GM20431 (cell line): ENCODE measurements around the gene FAM114A1.

Experiments
- in situ Hi-C: fragments of 300-500 bp; cut with MseI, MboI; formaldehyde crosslinking; loops from one replicate; pipeline ENCODE4 v1.15.0; 2020; ENCODE audit warnings: low sequenced_read_pairs; ENCODE audit not compliant: unreplicated experiment

Gene FAM114A1

DNA sequence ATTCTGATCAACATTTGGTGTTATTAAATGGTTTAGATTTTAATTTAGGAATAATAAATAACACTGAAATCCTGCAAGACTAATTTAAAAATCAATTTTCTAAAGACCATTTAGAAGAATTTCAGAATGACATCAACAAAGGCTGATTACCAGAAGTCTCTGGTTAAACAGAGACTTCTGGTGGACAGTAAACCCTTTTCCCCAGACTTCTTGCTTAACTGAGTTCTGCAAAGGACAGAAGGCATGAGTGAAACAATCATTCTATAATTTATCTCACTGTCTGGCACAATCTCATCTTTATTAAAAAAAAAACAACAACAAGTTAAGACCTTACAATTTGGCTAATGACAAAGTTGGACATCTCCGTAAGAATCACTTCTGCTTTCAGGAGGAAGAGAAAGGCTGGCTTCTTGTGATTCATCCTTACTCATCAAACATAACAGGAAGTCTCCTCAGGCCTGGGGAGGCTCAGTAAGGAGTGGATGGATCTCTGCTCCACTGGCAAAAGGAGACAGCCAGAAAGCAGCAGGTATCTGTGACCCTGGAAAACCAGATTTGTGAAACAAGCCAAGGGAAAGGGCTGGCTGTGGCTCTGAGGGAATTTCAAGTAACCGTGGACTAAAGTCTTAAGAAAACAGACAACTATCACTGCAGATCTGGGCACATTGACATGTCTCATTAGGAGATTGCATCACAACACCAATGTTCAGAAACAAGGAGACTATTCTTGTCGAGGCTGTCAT lies 10.1 kb upstream of the FAM114A1 start:
- in situ Hi-C loops = loop anchor here (25.0 kb wide), 1 partner anchor 95 kb away; no protein-coding TSS in a partner anchor

DNA sequence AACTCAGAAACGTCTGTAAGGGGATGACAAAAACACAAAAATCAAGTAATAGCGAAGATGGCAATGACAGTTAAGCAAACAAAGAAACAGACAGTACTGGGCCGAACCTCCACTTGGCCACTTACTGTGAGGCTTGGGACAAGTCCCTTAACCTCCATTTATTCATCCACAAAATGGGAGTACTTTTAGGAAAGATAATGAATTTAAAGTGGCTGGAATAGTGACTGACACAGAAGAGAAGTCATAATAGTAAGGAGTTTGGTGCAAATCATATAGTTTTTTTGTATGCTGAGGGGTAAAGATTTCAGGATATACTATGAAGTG lies 9.5 kb upstream of the FAM114A1 start:
- in situ Hi-C loops = loop anchor here (25.0 kb wide), 1 partner anchor 96 kb away; no protein-coding TSS in a partner anchor

DNA sequence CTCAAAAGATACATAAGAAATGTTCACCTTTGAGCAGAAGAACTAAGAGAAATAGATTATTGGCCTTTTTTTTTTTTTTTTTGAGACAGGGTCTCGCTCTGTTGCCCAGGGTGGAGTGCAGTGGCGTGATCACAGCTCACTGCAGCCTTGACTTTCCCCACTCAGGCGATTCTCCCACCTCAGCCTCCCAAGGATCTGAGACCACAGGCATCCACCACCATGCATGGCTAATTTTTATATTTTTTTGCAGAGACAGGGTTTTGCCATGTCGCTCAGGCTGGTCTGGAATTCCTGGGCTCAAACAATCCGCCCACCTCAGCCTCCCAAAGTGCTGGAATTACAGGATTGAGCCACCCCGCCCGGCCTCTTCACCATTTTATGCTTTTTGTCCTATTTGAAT lies 8.1 kb upstream of the FAM114A1 start:
- in situ Hi-C loops = loop anchor here (25.0 kb wide), 1 partner anchor 97 kb away; no protein-coding TSS in a partner anchor

DNA sequence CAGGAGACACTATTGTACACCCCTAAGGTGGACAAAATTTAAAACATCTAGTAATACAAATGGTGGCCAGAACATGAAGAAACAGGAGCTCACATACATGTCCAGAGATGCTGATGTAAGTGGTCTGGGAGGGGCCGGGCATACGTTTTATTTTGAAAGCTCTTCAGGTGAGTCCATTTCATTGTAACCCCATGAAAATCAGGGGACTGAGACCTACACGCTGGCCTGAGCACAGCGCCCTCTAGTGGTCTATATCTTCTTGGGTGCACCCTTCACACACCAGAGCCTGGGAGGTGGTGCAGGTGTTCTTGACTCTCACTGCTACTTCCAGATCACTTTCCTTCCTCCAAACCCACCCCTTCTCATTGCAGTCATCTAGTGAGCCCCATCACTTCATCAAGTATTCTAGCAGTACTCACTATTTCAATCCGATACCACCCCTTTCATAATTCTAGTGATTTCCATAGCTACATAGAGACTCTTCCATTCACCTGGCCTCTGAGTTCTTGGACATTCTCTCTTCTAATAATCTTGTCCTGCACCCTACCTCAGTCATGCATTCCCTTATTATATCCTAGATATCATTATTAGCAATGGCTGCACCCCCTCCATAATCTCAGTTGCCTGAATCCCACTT lies 6.7 kb upstream of the FAM114A1 start:
- in situ Hi-C loops = loop anchor here (25.0 kb wide), 1 partner anchor 99 kb away; no protein-coding TSS in a partner anchor

DNA sequence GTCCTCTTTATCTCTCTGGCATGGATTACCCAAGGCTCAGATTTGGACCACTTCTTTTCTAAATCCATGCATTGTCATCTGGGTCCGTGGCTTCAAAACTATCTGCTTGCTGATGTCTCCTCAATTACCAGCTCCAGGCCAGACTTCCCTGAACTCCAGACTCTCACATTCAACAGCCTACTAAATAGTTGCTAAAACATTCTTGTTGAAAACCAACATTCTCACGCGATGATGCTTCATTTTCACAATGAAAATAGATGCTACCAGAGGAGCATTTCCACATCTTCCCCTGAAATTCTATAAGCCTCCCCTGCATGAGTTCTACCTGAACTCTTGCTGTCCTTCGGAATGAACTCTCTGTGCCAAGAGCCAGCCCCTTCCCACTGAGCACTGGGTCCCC lies 5.8 kb upstream of the FAM114A1 start:
- in situ Hi-C loops = loop anchor here (25.0 kb wide), 1 partner anchor 99 kb away; no protein-coding TSS in a partner anchor

DNA sequence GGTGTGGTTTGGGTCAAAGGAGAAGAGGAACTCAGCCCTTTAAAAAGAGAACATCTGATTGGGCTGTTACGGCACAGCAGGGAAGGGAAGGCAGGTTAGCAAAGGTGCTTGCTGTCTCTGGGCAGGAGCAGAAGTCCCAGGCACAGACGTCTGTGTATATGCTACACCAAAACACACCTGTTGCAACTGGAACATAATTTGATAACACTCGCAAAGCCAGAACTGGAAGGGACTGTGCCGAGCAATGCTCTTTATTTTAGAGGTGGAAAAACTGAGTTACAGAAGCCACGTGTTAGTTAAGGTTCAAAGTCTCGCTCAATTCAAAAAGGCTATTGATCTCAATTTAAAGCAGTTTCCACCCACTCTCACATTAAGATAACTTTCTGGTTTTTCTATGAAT lies 2.2 kb upstream of the FAM114A1 start:
- in situ Hi-C loops = loop anchor here (25.0 kb wide), 1 partner anchor 103 kb away; no protein-coding TSS in a partner anchor

DNA sequence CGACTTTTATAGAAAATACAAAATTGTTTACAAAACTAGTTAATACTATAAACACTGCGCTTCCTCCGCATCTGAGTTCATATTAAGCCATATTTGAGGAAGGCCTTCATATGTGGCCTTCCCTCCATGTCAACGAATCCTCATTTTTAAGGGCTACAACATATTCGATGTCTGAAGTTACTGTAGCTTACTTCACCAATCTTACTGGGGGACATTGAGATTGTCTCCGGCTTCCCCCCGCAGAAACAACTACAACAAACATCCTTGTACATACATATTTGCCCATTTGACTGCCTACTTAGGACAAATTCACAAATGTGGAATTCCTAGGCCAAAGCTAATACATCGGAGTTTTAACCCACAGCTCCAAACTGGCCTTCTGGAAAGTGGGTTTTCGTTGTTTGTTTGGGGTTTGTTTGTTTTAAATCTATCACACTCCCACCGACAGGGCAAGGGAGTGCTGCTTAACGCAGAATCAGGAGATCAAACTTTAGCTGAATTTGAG lies 581 bp upstream of the FAM114A1 start:
- in situ Hi-C loops = loop anchor here (25.0 kb wide), 1 partner anchor 105 kb away; no protein-coding TSS in a partner anchor

DNA sequence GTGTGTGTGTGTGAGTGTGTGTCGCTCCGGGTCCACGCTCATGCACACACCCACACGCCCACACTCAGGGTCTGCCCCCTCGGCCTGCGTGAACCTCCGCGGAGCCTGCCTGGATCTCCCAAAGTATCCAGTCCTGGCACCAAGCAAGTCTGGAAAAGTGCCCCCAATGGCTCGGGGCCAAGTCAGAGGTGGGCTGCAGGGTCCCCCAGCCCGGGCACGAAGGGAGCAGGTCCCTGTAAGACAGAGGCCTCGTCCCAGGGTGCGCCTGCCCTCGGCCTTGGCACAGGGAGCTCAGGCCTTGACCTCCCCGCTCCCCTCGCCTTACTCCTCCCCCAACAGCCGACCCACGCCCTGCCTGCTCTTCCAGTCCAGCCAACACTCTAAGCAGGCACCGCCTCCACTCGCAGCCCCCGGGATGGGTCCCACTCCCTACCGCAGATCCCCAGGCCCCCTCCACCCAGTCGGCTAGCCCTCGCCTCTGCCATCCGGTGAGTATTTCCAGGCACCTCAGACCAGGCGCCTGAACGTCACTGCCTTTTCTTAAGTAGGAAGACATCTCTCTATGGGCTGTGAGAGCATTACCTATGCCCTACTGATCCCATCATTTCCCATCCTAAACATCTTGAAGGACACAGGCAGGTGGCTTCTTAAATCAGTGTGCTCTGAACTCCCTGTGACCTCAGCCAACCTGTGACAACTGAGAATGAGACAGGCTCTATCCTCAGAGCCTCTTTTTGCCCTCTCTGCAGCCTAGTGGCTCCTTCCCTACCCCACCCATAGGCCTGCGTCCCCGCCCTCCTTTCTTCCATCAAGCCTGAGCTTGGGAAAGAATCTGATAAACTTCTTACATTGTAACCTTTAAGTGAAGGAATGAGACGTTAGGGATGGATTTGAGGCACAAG lies 704 bp downstream of the FAM114A1 start:
- in situ Hi-C loops = loop anchor here (25.0 kb wide), 1 partner anchor 106 kb away; no protein-coding TSS in a partner anchor

DNA sequence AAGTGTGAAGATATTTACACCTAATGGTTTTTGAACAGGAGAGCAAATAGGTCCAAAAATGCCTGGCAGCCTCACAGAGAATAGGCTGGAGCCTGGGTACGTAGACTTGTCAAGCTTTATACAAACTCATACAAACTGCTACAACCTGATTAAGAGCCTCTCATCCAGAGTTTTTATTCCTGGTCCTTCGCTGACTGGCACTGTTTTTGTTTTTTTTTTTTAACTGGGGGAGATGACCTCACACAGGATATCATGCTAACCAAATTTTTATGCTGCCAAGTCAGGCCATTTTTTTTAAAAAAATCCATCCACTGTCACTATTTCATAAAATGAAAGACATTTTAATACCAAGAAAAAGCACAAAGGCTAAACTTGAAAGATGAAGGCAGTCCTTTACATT lies 1.9 kb downstream of the FAM114A1 start:
- in situ Hi-C loops = loop anchor here (25.0 kb wide), 1 partner anchor 107 kb away; no protein-coding TSS in a partner anchor

DNA sequence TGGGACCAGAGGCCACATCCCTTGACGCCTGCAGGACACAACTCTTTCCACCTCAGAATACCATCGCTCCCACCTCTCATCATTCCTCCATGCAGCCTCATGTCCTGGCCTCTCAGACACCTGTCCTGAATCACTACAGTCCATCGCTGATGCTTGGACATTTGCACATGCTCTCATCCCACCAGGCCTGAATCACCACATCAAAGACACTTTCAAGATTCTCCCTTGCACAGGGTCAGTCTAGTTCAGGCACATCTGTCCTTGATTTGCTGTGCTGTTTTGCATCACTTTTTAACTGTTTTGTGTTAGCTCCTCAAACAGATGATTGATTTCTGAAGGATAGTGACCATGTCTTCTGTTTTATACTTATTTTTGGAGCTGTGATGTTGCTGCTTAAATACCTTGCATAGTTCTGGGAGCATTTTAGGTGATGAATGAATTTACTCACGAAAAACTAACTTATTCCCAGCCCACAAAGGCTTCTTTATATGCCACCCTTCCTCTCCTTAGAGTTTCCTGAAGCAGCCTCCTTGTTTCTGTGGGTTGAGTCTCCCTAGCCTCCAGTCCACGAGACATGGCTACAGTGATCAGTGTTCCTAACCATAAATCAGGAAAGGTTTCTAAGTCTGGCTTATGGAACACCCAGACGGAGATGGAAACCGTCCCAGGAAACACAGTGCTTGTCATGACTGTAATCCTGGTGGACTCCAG lies 2.6 kb downstream of the FAM114A1 start:
- in situ Hi-C loops = loop anchor here (25.0 kb wide), 1 partner anchor 108 kb away; no protein-coding TSS in a partner anchor

DNA sequence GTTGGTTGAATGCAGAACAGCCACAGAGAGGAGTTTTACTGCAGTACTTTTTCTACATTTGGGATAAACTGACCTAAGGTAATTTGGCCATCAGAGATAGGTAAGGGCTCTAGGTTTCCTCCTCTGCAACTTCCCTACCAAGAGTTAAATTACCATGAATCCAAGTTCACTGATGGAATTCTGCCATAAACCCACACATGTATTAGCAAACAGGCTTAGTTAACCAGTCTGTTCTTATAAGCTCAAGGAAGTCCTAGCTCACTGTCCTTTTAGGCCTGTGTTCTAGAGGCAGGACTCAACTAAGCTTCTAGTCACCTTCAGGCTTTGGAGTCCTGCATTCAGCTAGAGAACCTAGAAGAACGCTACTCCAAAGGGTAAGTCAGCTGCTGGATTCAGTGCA lies 4.0 kb downstream of the FAM114A1 start:
- in situ Hi-C loops = loop anchor here (25.0 kb wide), 1 partner anchor 109 kb away; no protein-coding TSS in a partner anchor

DNA sequence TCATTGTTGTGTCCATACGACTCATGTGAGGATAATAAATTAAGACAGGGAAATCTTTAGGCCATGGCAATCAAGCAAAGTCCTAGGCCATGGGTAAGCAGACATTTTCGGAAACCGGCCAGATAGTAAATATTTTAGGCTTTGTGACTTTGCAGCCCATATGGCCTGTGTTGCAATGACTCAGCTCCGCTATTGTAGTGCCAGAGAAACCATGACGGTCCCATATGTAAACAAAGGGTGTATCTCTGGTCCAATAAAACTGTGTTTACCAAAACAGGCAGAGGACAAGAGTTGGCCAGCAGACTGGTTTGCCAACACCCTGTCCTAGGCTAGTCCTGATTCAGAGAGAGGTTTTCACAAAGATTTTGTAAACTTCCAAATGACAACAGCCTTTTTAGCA lies 5.0 kb downstream of the FAM114A1 start:
- in situ Hi-C loops = loop anchor here (25.0 kb wide), 1 partner anchor 110 kb away; no protein-coding TSS in a partner anchor

DNA sequence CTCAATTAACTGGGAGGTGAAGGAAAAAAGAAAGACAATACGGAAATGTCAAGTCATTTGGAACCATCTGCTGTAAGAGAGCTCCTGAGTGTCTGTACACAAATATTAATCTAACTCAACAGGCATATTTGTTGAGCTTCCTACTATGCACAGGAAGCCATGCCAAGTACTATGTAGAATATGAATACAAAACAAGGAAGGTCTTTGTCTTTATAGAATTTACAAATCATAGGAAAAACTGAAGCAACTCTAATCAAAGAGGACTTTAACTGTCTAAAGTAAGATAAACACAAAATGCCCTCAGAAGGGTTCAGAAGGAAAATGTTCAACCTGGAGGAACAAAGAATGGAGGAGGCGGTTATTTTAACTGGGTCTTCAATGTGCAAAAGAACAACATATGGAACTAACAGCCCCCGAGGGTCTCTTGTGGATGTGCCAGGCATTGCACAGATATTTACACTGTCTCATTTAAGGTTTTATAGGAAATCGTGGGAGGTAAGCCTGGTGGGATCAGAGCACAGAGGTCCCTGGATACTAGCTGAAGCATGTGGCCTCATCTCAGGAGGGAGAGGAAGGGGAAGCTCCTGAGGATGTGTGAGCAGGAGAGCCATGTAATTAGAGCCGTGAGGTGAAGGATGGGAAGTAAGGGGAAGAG lies 5.8 kb downstream of the FAM114A1 start:
- in situ Hi-C loops = loop anchor here (25.0 kb wide), 1 partner anchor 111 kb away; no protein-coding TSS in a partner anchor

DNA sequence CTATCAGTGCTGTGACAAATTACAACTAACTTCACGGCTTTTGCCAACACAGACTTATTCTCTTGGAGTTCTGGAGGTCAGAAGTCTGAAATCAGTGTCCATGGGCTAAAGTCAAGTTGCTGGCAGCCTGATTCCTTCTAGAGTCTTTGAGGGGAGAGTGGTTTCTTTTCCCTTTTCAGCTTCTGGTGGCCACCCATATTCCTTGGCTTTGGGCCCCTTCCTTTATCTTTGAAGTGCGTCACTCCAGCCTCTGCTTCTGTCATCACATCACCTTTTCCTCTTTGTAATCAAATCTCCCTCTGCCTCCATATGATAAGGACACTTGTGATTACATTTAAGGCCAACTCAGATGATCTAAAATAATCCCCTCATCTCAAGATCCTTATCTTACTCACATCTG lies 9.0 kb downstream of the FAM114A1 start:
- in situ Hi-C loops = no loop called here

DNA sequence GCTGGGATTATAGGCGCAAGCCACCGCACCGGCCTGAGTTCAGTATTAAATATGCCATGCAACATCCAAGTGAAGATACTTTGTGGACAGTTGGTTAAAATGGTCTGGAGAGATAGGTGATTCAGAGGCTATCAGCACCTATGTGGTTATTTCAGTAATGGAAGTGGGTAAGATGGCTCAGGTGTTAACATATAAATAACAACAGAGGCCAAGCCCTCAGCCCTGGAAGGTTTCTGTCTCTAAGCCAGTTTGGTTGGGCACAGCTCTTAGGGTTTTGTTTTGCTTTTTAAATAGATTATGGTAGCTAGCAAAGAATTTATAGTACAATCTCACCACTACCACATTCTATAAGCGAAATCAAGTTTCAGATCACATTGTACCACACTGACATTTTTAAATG lies 16.6 kb downstream of the FAM114A1 start:
- in situ Hi-C loops = no loop called here

DNA sequence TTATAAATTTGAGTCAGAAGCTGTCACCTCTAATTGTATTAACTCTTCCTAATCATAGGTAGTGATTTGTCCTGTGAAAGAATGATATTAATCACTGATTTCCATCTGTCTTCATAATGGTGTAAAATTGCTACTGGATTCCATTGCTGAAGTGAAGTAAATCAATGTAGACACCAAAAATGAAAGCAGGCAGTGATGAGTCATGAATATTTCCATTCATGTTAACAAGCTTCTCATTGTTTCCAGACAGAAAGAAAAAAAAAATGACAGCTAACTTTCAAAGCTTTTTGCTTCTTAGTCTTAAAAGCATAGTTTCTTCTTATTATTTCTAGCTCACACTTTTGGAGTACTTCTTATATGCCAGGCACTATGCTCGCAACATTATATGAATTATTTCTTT lies 21.5 kb downstream of the FAM114A1 start:
- in situ Hi-C loops = no loop called here

DNA sequence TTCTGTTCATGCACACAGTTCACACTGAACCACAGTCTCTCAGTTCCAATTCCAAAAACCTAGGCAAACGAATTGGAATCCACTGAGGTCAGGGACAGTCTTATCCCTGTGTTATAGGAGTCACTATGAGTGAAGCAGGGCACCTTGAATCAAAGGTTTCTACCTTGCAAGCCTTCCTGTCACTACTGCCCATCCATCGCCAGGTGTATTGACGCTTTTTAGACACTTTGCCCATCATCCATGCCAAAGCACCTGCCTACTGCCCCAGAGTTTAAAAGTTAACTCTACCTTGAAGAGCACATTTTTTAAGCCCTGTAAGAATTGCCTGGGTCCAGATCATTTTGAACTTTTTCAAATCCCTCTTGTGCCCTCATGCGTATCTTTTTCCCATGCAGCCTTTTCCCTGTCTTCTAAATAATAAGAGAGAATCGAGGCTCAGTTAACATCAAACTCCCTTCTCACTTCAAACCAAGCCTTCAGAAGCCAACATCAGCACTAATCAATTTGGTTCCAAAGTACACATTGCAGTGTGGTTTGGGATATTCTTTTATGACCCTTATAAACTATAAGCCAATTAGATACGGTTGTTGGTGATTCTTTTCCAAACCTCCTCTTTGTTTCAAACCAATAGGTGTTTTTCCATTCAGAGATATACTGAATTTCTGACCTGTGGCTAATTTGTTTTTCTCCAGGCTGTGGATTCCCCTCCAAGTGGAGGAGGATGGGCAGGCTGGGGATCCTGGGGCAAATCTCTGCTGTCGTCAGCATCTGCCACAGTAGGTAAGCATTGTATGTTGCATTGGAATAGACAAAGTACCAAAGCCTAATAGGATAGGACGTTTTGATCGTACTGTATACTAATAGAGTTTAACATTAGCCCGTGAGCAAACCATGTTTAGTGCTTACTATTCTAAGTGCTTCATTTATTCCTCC lies 23.7 kb downstream of the FAM114A1 start:
- in situ Hi-C loops = no loop called here
